ENCODE results near the gene GID8.

GID8 gene

DNA sequence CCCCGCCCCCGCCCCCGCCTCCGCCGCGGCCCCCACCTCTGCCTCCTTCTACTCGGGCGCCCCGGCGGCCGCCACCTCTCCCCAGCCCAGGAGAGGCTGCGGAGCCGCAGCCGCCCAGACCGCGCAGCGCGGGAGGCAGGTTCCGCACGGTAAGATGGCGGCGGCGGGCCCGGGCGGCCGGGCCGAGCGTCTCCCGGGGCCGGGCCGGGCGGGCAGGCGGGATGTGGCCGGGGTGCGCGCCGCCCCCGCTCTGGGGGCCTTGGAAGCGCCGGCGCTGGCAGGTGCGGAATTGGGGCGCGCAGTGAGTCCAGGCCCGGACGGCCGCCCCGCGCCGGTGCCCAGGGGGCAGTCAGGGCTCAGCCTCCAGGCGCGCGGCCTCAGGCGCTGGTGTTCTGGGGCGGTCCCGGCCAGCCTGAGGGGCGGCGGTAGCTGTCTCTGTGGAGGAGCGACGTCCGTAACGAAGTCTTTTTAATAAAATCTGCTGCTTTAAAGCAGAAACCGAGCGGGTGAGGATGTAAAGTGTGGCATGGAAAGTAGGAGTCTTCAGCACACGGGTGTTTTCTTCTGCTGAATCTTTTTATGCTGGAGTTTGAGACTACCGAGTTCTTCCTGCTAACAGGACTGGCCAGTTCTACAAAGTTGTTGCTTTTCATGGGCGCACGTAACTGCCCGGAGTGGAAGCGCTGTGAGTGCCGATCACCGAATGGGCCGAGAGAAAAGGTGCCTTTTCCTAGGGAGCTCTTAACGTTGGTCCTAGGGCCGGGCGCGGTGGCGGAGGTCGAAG, at the start of gene GID8:
Gene GID8 (plus strand): TSS at position 43 of the 784 bp plus-strand sequence. CDS start 3,356 bp downstream, outside the sequence.
- peak; percentile 60 for DNase-seq (ENCODE audit: low read depth, low spot score)

GRCh38 chr20:62888406-62888805, 49.5 kb upstream of the GID8 start:
- no peak for DNase-seq (ENCODE audit: low read depth, low spot score)

- no peak for DNase-seq (ENCODE audit: low read depth, low spot score)
These were observed 49.0 kb upstream of the GID8 start for GRCh38 chr20:62888910-62889309.

GRCh38 chr20:62889411-62889810, 48.5 kb upstream of the GID8 start:
- DNase-seq (ENCODE audit: low read depth, low spot score), result no peak

DNA sequence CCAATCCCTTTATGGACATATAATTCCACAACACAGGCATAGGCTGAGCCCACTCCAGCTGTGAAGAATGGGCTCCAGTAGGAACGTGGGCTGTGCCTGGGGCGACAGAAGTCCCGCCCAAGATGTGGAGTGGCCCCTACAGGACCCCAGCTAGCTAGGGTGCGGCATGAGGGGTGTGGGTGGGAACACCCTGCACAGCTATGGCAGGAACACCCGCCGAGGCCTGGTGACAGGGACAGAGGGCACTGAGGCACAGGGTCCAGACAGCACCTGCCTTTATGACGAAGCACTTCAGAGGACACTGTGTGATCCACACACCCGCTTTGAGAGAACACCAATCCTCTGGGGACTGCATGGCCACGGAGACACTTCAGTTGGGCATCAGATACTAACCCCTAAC, 48.1 kb upstream of the GID8 start:
- no peak for DNase-seq (ENCODE audit: low read depth, low spot score)

DNA sequence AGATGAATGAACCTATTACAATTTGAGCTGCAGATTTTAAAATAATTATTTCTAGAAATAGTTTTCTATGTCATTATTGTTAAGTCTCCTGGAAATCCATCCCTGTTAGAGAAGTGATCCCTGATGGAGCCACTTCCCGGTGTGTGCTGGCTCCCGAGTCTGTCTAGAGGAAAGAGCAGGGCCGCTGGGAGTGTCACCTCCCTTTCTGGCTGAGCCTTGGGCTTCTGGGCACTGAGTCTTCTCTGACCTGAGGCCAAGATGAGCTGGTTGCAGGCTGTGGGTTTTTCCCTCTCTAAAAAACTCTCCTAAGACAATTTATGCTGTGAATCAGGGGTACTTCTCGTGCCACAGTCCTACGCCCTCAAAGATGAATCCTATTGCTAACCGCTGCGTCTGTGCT, 47.5 kb upstream of the GID8 start:
- no peak for DNase-seq (ENCODE audit: low read depth, low spot score)

GRCh38 chr20:62891111-62891510, 46.8 kb upstream of the GID8 start:
- no peak for DNase-seq (ENCODE audit: low read depth, low spot score)

DNA sequence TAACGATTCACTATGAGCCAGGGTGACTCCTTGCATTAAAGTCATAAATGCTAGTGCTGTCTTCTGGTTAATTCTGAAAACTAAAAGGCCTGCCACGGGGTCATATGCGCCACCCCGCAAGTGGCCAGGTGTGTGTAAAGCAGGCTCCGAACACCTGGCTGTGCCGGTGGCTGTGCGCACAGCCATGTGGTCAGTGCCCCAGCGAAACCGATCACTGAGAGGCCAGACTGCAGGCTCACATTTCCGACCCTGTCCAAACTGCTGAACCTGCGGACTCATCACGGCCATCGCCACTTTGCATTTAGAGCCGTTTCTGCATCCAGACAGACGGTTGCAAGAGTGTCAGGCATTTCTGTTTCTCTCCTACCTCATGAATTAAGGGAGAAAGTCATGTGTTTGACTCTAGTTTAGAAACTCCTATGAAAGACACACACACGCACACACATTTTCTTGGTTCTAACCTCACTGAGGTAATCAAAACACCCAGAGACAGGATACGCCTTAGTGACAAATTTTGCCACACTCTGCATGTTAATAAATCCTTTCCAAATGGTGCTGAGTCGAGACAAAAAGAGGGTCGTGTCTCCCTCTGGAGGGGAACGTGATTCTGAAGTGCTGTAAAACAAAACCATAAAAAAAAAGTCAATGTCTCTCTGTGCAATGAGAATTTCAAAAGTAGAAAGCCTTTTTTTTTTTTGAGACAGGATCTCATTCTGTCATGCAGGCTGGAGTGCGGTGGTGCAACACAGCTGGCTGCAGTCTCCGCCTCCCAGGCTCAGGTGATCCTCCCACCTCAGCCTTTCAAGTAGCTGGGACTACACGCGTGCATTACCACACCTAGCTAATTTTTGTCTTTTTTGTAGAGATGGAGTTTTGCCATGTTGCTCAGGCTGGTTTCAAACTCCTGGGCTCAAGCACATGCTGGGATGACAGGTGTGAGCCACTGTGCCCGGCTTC, 45.3 kb upstream of the GID8 start:
- DNase-seq (ENCODE audit: low read depth, low spot score), result no peak

DNA sequence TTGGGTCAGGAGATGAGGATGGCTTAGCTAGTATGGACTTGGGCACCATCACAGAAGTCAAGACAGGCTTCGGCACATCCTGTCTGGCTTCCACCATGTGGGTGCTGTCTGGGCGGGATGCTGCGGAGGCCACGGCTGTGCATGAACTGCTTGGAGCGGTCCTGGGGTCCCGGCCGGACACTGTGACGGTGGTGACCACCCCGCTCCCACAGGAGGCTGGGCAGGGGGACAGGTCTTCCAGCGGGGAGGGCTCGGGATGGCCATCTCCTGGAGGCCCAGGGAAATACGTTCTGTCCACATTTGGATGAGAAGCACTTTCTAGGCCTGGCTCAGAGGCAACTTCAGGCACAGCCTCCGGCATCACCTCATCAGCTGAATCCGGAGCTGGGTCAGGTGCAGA, 44.2 kb upstream of the GID8 start:
- no peak for DNase-seq (ENCODE audit: low read depth, low spot score)

GRCh38 chr20:62894261-62894660, 43.7 kb upstream of the GID8 start:
- no peak for DNase-seq (ENCODE audit: low read depth, low spot score)

GRCh38 chr20:62895539-62895938, 42.4 kb upstream of the GID8 start:
- no peak for DNase-seq (ENCODE audit: low read depth, low spot score)

DNA sequence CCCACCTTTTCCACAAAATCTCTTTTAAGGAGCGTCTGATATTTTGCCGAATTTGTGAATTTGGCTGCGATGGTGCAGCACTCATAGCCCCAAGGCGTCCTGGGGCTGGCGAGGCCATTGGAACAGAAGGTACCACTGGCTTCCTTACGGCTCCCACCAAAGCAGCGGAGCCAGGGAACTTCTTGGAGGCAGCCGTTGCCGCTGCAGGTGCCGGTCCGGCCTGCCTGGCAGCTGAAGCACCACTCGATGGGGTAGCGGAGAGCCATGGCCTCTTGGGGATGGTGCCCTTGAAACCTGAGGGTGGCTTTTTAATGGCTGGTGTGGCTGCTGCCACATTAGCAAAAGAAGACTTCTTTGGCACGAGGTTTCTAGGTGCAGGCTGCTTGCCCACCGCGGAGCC, 41.4 kb upstream of the GID8 start:
- DNase-seq (ENCODE audit: low read depth, low spot score), result no peak

GRCh38 chr20:62897666-62898065, 40.3 kb upstream of the GID8 start:
- DNase-seq (ENCODE audit: low read depth, low spot score), result no peak

DNA sequence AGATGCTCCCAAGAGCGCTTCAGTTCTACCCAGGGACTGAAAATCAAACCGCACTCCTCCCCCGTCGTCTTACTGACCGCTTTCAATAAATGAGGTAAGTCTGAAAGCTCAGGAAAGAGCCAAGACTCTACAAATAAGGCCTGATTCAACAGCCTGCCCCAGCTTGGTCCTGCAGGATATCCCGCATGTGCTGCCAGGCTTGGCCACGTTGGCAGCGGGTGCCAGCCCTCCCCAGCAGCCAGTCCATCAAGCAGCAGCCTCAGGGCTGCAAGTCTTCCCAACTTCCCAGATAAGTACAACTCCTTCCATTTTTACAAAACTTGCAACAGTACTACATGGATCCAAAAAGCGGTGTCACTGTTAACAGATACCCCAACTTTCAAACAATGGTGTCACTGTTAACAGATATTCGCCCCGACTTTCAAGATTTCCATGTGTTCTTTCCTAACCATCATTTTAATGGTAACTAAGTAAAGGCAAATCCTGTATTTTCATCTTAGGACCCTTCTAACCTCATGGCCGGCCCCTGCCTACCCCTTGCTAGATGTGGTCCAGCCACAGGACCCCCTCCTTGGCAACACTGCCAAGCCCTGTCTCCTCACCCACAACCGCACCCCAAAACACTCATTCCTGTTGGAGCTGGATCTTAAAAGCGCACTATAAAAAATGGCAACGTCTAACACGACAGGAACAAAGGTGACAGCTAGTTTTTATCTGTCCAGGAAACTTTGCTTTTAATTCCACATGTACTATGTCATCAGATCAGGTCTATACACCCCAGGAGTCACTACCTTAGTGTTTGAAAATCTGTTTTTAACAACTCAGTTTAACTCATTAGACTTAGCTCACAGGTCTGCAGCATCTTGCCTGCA, 39.6 kb upstream of the GID8 start:
- no peak for DNase-seq (ENCODE audit: low read depth, low spot score)

- DNase-seq (ENCODE audit: low read depth, low spot score), result no peak
These were observed 38.8 kb upstream of the GID8 start for GRCh38 chr20:62898970-62899632.

DNA sequence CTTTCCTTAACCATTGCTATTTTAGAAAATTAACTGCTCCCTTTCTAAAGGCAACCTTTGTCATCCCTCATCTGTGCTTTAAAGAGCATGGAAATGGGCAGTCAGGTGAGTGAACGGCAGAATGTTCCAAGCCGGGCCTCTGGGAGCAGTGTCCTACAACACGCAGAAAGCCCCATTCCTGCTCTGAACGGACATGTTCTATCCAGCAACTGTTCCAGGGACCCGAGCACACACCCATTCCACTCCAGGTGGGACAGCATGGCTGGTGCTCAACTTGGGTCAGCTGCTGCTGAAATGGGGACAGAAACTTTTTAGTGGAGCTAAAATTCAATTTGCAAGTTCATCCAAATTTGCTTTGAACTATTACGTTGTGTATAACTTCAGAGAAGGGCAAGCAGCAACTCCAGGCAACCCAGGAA, 38.3 kb upstream of the GID8 start:
- DNase-seq (ENCODE audit: low read depth, low spot score), result no peak

DNA sequence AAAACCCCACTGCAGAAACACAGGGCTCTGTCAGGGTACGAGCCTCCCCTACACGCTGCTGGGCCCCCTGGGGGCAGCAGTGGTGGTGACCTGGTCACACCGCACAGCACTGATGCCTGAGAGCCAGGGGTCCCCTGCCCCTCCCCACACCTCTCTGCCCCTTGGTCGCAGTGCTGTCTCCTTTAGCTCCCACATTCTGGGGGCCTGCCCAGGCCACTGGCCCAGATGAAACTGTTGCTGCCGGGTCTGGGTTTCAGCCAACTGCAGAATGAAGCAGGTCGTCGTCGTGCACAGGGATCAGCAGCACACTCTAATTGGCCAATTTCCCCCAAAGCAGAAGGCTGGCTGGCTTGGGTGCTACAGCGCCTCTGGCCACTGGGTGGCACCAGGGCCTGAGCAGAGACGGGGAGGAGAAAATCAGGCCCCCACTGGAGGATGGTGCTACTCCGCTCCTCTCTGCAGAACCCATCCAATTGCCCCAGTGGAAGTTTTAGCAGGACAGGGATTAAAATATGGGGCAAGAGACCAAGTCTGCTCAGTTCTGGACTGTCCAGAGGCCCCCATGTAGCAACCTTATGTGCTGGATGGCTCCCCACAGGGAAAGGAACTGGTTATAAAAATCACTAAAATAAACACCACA, 37.8 kb upstream of the GID8 start:
- peak; percentile 90 for DNase-seq (ENCODE audit: low read depth, low spot score)

DNA sequence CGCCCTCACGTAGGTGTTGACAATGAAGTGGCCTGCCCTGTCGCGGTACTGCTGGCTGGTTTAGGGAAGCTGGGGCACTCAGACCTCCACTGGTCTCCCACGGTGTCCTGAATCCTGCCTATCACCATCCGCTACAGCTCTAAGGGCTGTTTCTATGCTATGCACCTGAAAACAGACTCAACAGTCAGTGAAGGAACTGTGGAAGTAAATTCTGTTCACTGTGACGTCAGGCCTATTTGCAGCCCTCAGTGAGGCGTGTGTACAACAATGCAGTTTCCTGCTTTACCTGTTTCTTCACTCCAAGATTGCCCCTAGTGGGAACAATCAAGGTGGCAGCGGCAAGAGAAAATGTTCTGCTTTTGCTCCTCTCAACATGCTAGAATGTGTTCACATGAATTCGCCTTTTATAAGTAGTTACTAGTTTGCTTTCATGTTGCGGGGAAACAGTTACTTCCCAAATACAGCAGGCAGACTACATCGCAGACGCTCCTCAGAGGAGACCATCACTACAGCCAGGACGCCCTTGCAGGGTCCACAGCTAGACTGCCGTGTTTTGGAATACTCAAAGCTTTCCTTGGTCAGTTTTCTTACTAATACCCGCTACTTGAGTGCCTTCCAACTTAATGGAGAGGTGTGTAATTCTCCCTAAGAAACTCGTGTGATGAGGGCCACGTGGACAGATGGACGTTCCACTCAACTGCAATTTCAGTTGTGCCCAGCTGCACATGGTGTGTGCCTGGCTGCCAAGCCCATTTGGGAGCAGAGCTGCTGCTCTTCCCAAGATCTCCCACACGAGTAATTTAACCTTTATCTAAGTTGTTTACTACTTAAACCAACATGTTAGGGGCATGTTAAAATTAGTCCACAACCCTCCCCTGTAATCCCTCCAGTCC, 37.0 kb upstream of the GID8 start:
- DNase-seq (ENCODE audit: low read depth, low spot score), result peak; percentile 60

- DNase-seq (ENCODE audit: low read depth, low spot score), result no peak
These were observed 36.1 kb upstream of the GID8 start for GRCh38 chr20:62901891-62902290.

Measured in ELF-1 (cell line).